ENCODE data around the gene ITPR1.

Gene ITPR1

DNA sequence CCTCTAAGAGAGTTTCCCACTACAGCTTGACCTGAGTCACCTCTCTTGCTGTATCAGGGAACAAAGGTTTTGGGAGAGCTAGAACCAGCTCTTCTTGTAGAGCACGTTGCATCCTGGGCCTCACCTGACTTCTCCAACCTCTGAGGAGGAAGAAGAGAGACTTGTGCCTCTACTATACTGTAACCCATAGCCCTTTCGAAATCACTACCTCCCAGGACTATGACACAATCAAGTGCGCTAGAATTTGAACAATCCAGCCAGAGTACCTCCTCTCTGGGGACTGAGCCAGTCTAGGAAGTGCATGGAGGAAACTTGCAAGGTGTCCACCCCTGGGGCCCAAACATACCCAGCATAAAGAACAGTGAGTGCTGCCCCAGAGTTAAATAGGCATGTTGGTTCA, 293.3 kb downstream of the ITPR1 start:
- TF ChIP-seq, protein P1, sequence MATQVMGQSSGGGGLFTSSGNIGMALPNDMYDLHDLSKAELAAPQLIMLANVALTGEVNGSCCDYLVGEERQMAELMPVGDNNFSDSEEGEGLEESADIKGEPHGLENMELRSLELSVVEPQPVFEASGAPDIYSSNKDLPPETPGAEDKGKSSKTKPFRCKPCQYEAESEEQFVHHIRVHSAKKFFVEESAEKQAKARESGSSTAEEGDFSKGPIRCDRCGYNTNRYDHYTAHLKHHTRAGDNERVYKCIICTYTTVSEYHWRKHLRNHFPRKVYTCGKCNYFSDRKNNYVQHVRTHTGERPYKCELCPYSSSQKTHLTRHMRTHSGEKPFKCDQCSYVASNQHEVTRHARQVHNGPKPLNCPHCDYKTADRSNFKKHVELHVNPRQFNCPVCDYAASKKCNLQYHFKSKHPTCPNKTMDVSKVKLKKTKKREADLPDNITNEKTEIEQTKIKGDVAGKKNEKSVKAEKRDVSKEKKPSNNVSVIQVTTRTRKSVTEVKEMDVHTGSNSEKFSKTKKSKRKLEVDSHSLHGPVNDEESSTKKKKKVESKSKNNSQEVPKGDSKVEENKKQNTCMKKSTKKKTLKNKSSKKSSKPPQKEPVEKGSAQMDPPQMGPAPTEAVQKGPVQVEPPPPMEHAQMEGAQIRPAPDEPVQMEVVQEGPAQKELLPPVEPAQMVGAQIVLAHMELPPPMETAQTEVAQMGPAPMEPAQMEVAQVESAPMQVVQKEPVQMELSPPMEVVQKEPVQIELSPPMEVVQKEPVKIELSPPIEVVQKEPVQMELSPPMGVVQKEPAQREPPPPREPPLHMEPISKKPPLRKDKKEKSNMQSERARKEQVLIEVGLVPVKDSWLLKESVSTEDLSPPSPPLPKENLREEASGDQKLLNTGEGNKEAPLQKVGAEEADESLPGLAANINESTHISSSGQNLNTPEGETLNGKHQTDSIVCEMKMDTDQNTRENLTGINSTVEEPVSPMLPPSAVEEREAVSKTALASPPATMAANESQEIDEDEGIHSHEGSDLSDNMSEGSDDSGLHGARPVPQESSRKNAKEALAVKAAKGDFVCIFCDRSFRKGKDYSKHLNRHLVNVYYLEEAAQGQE (IDR thresholded peaks at IDR 0.05; ENCODE audit: insufficient read depth in 1 of 2, low read depth in 2 of 2, low read length in 2 of 2), result no peak
- TF ChIP-seq TAF1 (IDR thresholded peaks at IDR 0.05; ENCODE audit: borderline replicate concordance, insufficient read depth, low read length) (no peak), POLR2AphosphoS5 (IDR thresholded peaks at IDR 0.05; ENCODE audit: low read depth, low read length) (no peak), SIN3A (IDR thresholded peaks at IDR 0.05; ENCODE audit: borderline replicate concordance, insufficient read depth, low read length) (no peak), FOXP2 (optimal IDR thresholded peaks at IDR 0.05; ENCODE audit: borderline replicate concordance, extremely low read depth, extremely low read length, insufficient read depth) (no peak)

DNA sequence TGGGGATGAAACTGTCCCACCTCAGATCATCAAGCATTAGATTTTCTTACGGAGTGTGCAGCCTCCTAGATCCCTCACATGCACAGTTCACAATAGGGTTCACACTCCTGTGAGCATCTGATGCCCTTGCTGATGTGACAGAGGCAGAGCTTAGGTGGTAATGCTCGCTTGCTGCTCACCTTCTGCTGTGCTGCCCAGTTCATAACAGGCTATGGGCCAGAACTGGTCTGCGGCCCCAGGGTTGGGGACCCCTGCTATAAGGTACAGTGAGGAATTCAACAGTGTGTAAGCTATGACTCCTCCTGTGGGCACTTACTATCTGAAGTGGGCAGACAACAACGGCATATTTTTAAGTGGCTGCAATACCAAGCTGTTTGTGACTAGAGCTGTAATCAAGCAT, 298.2 kb downstream of the ITPR1 start:
- TF ChIP-seq, protein P1 (IDR thresholded peaks at IDR 0.05; ENCODE audit: insufficient read depth in 1 of 2, low read depth in 2 of 2, low read length in 2 of 2), result no peak

- no peak for TF ChIP-seq TAF1 (IDR thresholded peaks at IDR 0.05; ENCODE audit: borderline replicate concordance, insufficient read depth, low read length)
- no peak for TF ChIP-seq FOXP2 (optimal IDR thresholded peaks at IDR 0.05; ENCODE audit: borderline replicate concordance, extremely low read depth, extremely low read length, insufficient read depth)
- no peak for TF ChIP-seq SIN3A (IDR thresholded peaks at IDR 0.05; ENCODE audit: borderline replicate concordance, insufficient read depth, low read length)
- TF ChIP-seq POLR2AphosphoS5 (IDR thresholded peaks at IDR 0.05; ENCODE audit: low read depth, low read length), result no peak
- TF ChIP-seq, protein P1 (IDR thresholded peaks at IDR 0.05; ENCODE audit: insufficient read depth in 1 of 2, low read depth in 2 of 2, low read length in 2 of 2), result no peak
Measured at GRCh38 chr3:4793311-4793710, 300.2 kb downstream of the ITPR1 start.

DNA sequence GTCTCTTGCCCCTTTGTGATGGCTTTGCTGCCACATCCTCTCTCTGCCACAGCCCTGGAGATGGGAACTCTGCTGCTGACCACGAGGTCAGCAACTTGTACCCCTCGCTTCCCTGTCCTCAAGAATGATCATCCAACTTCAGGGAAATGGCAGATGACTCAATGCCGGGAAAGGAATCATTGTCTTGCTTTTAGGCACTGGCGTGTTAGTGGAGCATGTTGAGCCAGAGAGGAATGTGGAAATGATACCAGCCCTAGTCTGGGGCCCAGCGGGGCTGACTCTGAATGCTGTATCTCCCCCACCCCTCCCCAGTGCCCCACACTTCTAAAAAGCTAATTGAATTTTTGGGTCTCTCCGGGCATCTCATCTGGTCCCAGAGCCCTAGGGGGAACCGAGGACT, 301.2 kb downstream of the ITPR1 start:
- TF ChIP-seq, protein P1 (IDR thresholded peaks at IDR 0.05; ENCODE audit: insufficient read depth in 1 of 2, low read depth in 2 of 2, low read length in 2 of 2), result no peak
- no peak for TF ChIP-seq TAF1 (IDR thresholded peaks at IDR 0.05; ENCODE audit: borderline replicate concordance, insufficient read depth, low read length)
- no peak for TF ChIP-seq SIN3A (IDR thresholded peaks at IDR 0.05; ENCODE audit: borderline replicate concordance, insufficient read depth, low read length)
- TF ChIP-seq POLR2AphosphoS5 (IDR thresholded peaks at IDR 0.05; ENCODE audit: low read depth, low read length), result no peak

DNA sequence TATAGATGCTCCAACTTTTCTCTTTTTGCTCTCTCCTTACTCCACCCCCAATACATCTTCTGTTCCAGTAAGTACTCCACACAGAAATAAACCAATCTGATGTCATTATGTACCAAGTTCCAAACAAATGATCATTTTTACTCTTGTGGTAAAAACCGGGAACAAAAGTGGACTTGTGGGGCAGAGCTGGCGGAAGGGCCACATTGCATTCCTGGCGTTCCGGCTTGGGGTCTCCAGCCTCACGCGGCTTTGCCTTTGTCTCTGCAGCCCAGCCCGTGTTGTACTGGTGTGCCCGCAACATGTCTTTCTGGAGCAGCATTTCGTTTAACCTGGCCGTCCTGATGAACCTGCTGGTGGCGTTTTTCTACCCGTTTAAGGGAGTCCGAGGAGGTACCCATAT, 301.6 kb downstream of the ITPR1 start:
- TF ChIP-seq FOXP2 (optimal IDR thresholded peaks at IDR 0.05; ENCODE audit: borderline replicate concordance, extremely low read depth, extremely low read length, insufficient read depth), result no peak
- no peak for TF ChIP-seq SIN3A (IDR thresholded peaks at IDR 0.05; ENCODE audit: borderline replicate concordance, insufficient read depth, low read length)
- no peak for TF ChIP-seq TAF1 (IDR thresholded peaks at IDR 0.05; ENCODE audit: borderline replicate concordance, insufficient read depth, low read length)
- TF ChIP-seq, protein P1 (IDR thresholded peaks at IDR 0.05; ENCODE audit: insufficient read depth in 1 of 2, low read depth in 2 of 2, low read length in 2 of 2), result no peak
- no peak for TF ChIP-seq POLR2AphosphoS5 (IDR thresholded peaks at IDR 0.05; ENCODE audit: low read depth, low read length)

Measured in PFSK-1 (cell line).